Rectal smooth muscle tissue (tissue), 1 donor: ENCODE measurements around the gene SERTAD1.

Experiments used
- H3K27ac ChIP-seq: one replicate; pipeline ENCODE4 v1.7.0; 2013; ENCODE audit warnings: low read depth, low read length, inconsistent platforms
- H3K27me3 ChIP-seq: one replicate; pipeline ENCODE4 v1.7.0; 2013; ENCODE audit warnings: low read length; ENCODE audit not compliant: control insufficient read depth, insufficient read depth
- H3K36me3 ChIP-seq: one replicate; pipeline ENCODE4 v1.7.0; 2013; ENCODE audit warnings: low read length; ENCODE audit not compliant: control insufficient read depth, insufficient read depth
- H3K4me1 ChIP-seq: one replicate; pipeline ENCODE4 v1.7.0; 2013; ENCODE audit warnings: low read length; ENCODE audit not compliant: control insufficient read depth, insufficient read depth
- H3K4me3 ChIP-seq: one replicate; pipeline ENCODE4 v1.7.0; 2013; ENCODE audit warnings: low read length
- H3K9ac ChIP-seq: one replicate; pipeline ENCODE4 v1.7.0; 2013; ENCODE audit warnings: low read length

Gene SERTAD1

GRCh38 chr19:40387155-40387554 is 38.6 kb downstream of the SERTAD1 start:
- no peaks in the 10 kb centered on the region for H3K27me3 ChIP-seq
- H3K4me1 ChIP-seq = no peaks in the 10 kb centered on the region
- no peak overlapping the region for H3K4me3 ChIP-seq
- H3K9ac ChIP-seq = no peak overlapping the region
- H3K27ac ChIP-seq = no peak overlapping the region
- no peaks in the 10 kb centered on the region for H3K36me3 ChIP-seq

GRCh38 chr19:40383668-40384248 is 42.0 kb downstream of the SERTAD1 start:
- Histone ChIP-seq H3K4me1 (no peaks in the 10 kb centered on the region), H3K36me3 (peaks cover 2% of the 10 kb centered on the region), H3K27ac (no peak overlapping the region), H3K27me3 (no peaks in the 10 kb centered on the region), H3K4me3 (no peak overlapping the region), H3K9ac (no peak overlapping the region)

GRCh38 chr19:40381321-40381720 is 44.5 kb downstream of the SERTAD1 start:
- H3K4me1 ChIP-seq = no peaks in the 10 kb centered on the region
- H3K27me3 ChIP-seq = no peaks in the 10 kb centered on the region
- H3K36me3 ChIP-seq = peaks cover 2% of the 10 kb centered on the region
- H3K4me3 ChIP-seq = no peak overlapping the region
- H3K27ac ChIP-seq = no peak overlapping the region
- no peak overlapping the region for H3K9ac ChIP-seq

- Histone ChIP-seq H3K27ac (no peak overlapping the region), H3K4me3 (no peak overlapping the region), H3K27me3 (no peaks in the 10 kb centered on the region), H3K36me3 (peaks cover 2% of the 10 kb centered on the region), H3K4me1 (no peaks in the 10 kb centered on the region), H3K9ac (no peak overlapping the region)
These were observed 45.4 kb downstream of the SERTAD1 start for GRCh38 chr19:40380199-40381037.

- H3K4me1 ChIP-seq = no peaks in the 10 kb centered on the region
- H3K4me3 ChIP-seq = no peak overlapping the region
- H3K27me3 ChIP-seq = no peaks in the 10 kb centered on the region
- H3K27ac ChIP-seq = no peak overlapping the region
- peaks cover 2% of the 10 kb centered on the region for H3K36me3 ChIP-seq
- no peak overlapping the region for H3K9ac ChIP-seq
These were observed 46.2 kb downstream of the SERTAD1 start for GRCh38 chr19:40379446-40380198.

- Histone ChIP-seq H3K4me3 (no peak overlapping the region), H3K4me1 (no peaks in the 10 kb centered on the region), H3K9ac (no peak overlapping the region), H3K36me3 (peaks cover 8% of the 10 kb centered on the region), H3K27me3 (no peaks in the 10 kb centered on the region), H3K27ac (no peak overlapping the region)
These were observed 47.3 kb downstream of the SERTAD1 start for GRCh38 chr19:40378509-40378908.

- H3K9ac ChIP-seq = no peak overlapping the region
- H3K4me1 ChIP-seq = no peaks in the 10 kb centered on the region
- no peak overlapping the region for H3K4me3 ChIP-seq
- H3K27me3 ChIP-seq = no peaks in the 10 kb centered on the region
- H3K27ac ChIP-seq = no peak overlapping the region
- peaks cover 8% of the 10 kb centered on the region for H3K36me3 ChIP-seq
These were observed 47.9 kb downstream of the SERTAD1 start for GRCh38 chr19:40377876-40378385.

- H3K27ac ChIP-seq = no peak overlapping the region
- H3K36me3 ChIP-seq = peaks cover 15% of the 10 kb centered on the region
- no peak overlapping the region for H3K9ac ChIP-seq
- no peaks in the 10 kb centered on the region for H3K4me1 ChIP-seq
- no peaks in the 10 kb centered on the region for H3K27me3 ChIP-seq
- H3K4me3 ChIP-seq = no peak overlapping the region
These were observed 49.4 kb downstream of the SERTAD1 start for GRCh38 chr19:40376286-40376862.

GRCh38 chr19:40374084-40374483 is 51.7 kb downstream of the SERTAD1 start:
- peaks cover 17% of the 10 kb centered on the region for H3K36me3 ChIP-seq

GRCh38 chr19:40371802-40372122 is 54.0 kb downstream of the SERTAD1 start:
- Histone ChIP-seq H3K4me3 (no peak overlapping the region), H3K27ac (no peak overlapping the region), H3K9ac (no peak overlapping the region), H3K27me3 (no peaks in the 10 kb centered on the region), H3K36me3 (peaks cover 22% of the 10 kb centered on the region), H3K4me1 (no peaks in the 10 kb centered on the region)

More at GRCh38 chr19:40374084-40374483, 51.7 kb downstream of the SERTAD1 start:
- Histone ChIP-seq H3K27me3 (no peaks in the 10 kb centered on the region), H3K27ac (no peak overlapping the region), H3K4me1 (no peaks in the 10 kb centered on the region), H3K4me3 (no peak overlapping the region), H3K9ac (no peak overlapping the region)
